ENCODE results near the gene P3H4. TPM values are rescaled to one million over a fixed set of nuclear protein-coding genes. Genes with fewer than 3 reads are reported as not detected.
"Not testable (repeated sequence)": the region's sequence is repeated elsewhere in the genome, so short reads cannot be mapped to it uniquely, and the experiment has no call there.

P3H4 gene
- total and polyA plus RNA-seq, 2 of the 4 experiments (the other 2 are of a cell fraction): 21.5 to 66.7 TPM

DNA sequence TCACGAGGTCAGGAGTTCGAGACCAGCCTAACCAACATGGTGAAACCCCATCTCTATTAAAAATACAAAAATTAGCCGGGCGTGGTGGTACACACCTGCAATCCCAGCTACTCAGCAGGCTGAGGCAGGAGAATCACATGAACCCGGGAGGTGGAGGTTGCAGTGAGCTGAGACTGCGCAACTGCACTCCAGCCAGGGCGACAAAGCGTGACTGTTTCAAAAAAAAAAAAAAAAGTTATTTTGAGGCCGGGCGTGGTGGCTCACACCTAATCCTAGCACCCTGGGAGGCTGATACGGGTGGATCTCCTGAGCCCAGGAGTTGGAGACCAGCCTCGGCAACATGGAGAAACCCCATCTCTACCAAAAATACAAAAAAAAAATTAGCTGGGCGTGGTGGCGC, 39.6 kb upstream of the P3H4 start:
- H4K8ac ChIP-seq (ENCODE audit: low read depth in 2 of 2, low read length in 2 of 2); H3K56ac ChIP-seq (ENCODE audit: extremely low read depth, insufficient read depth, low read length); H3K4ac ChIP-seq (ENCODE audit: low read depth, low read length); H3K9ac ChIP-seq (ENCODE audit: low read depth, low read length); H2AK9ac ChIP-seq (replicated peaks; ENCODE audit: low read depth, low read length, poor library complexity); H4K5ac ChIP-seq (ENCODE audit: low read depth, low read length); H3K23ac ChIP-seq (ENCODE audit: low read depth, low read length); H3K4me2 ChIP-seq (ENCODE audit: low read depth, low read length); BruUV-seq (replicated peaks); H3K9me1 ChIP-seq (ENCODE audit: insufficient read depth, low read length); POLR2A ChIA-PET (ENCODE audit: unreplicated experiment); ATAC-seq (ENCODE audit: low read depth); in situ Hi-C loops (cut with MboI; ENCODE audit: low sequenced_read_pairs); H3K14ac ChIP-seq (replicated peaks; ENCODE audit: low read depth, low read length); DNase-seq; H2AK5ac ChIP-seq (ENCODE audit: low read depth, low read length); H2AFZ ChIP-seq (replicated peaks; ENCODE audit: low read length, poor library complexity); H2BK20ac ChIP-seq (ENCODE audit: low read depth, low read length); H3K27ac ChIP-seq (ENCODE audit: insufficient read depth, low read length); H2BK15ac ChIP-seq (ENCODE audit: low read depth, low read length); H3K9me3 ChIP-seq (ENCODE audit: control insufficient read depth, insufficient read depth, low read length); H2BK120ac ChIP-seq (ENCODE audit: low read depth, low read length); H3K4me3 ChIP-seq (ENCODE audit: insufficient read depth, low read depth, low read length); intact Hi-C loops (cut with micrococcal nuclease); H3K18ac ChIP-seq (ENCODE audit: low read depth, low read length); H3K27me3 ChIP-seq (ENCODE audit: control insufficient read depth, insufficient read depth, low read length); H2BK5ac ChIP-seq (ENCODE audit: low read depth, low read length, poor library complexity, severe bottlenecking); dilution Hi-C loops (cut with HindIII; ENCODE audit: low sequenced_read_pairs, unreplicated experiment); H3K4me1 ChIP-seq (ENCODE audit: control insufficient read depth, insufficient read depth, low read length); H4K91ac ChIP-seq (ENCODE audit: insufficient read depth, low read depth, low read length): not testable (repeated sequence)
- CTCF ChIA-PET: interaction anchor here (0.6 kb wide), 1 partner anchor 1829 kb away, joined by 4 read pairs; no protein-coding TSS in a partner anchor
- peaks cover 27 to 68% of the 10 kb centered on the region in 2 experiments for H3K79me1 ChIP-seq (ENCODE audit: low read depth in 1 of 2, low read length in 2 of 2)
- peaks cover 17% of the 10 kb centered on the region for H3K36me3 ChIP-seq (ENCODE audit: control insufficient read depth, insufficient read depth, low read length)
- peaks cover 26% of the 10 kb centered on the region for H4K20me1 ChIP-seq (ENCODE audit: insufficient read depth, low read length)
- WGBS, 2 experiments (ENCODE audit: extremely low coverage in 2 of 2, insufficient read length in 1 of 2): 100% methylated on average over 2 of the region's 14 CpGs; no CpG with 5 or more reads in 1 of the 2 experiments

Measured in IMR-90 (cell line).